Mucosa of descending colon (tissue), 3 donors: ENCODE measurements around the gene IFNLR1. TPM values are rescaled to one million over a fixed set of nuclear protein-coding genes. Genes with fewer than 3 reads are reported as not detected.

Experiments
- ATAC-seq: fragments of 200-7000 bp; cut with Tn5 transposase; one replicate; pipeline ENCODE4 v1.9.1; 2020; ENCODE audit warnings: mild to moderate bottlenecking, moderate library complexity
- DNase-seq, 3 donors: peaks; one replicate each; pipeline ENCODE4 v3.0.0-alpha.2; 2020
- H3K36me3 ChIP-seq: fragments of 200-600 bp; one replicate; pipeline ENCODE4 v1.8.0; 2021; ENCODE audit warnings: low read depth, mild to moderate bottlenecking
- H3K4me1 ChIP-seq: fragments of 200-600 bp; one replicate; pipeline ENCODE4 v1.8.0; 2021; ENCODE audit warnings: low read depth, mild to moderate bottlenecking
- H3K4me3 ChIP-seq: fragments of 200-600 bp; one replicate; pipeline ENCODE4 v1.8.0; 2021; ENCODE audit warnings: mild to moderate bottlenecking
- H3K9me3 ChIP-seq: fragments of 200-600 bp; one replicate; pipeline ENCODE4 v1.8.0; 2021; ENCODE audit warnings: mild to moderate bottlenecking
- intact Hi-C, 2 donors: fragments of 100-400 bp; cut with DNase I in 1 of 2; cut with micrococcal nuclease in 1 of 2; formaldehyde crosslinking; loops; one replicate each; pipeline versions ENCODE4 v1.11.0 to v1.11.1; 2022; cut with DNase I, micrococcal nuclease
- total RNA-seq, 3 donors: library from RNA; stranded (reverse); fragmentation: NEBNext Ultra II Directional in 2 of 3; extraction: Animal tissue kit (Norgen Biotek cat#: 25700) in 2 of 3; gene quantifications; one replicate each; pipeline versions ENCODE4 v1.2.1 to v1.2.4, GENCODE V29; 2021 to 2023
- TF ChIP-seq, protein P1 (sequence below): fragments of 200-600 bp; IDR thresholded peaks from one replicate; pipeline ENCODE4 v1.8.0; 2022; ENCODE audit warnings: antibody characterized with exemption, mild to moderate bottlenecking
- donor health status: DM: no; HTN: no; CAD: no; lungs with moderate emphysema.
- donor health status: DM: no; HTN: no; CAD: no.
- donor health status: DM: no; HTN: yes; CAD: no.

The IFNLR1 gene
- total RNA-seq, 3 donors from 2014 or later: 5.3 to 24.0 (median 18.8) TPM

DNA sequence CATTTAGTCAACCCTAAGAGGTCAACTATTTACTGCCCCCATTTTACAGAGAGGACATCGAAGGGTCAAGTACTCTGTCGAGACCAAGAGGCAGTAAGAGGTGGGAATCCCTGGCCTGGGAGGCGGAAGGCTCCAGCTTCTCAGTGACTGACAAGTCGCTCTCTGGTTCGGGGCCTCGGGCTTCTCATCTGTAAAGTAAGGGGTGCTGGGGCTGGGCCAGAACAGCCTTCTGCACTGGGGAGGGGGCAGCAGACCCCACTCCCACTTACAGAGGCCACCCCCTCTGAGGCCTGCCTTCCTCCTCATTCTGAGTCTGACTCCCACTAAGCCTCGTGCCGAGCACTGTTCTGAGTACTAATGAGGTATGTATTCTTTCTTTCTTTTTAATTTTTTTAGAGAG lies 17.0 kb upstream of the IFNLR1 start:
- TF ChIP-seq, protein P1, sequence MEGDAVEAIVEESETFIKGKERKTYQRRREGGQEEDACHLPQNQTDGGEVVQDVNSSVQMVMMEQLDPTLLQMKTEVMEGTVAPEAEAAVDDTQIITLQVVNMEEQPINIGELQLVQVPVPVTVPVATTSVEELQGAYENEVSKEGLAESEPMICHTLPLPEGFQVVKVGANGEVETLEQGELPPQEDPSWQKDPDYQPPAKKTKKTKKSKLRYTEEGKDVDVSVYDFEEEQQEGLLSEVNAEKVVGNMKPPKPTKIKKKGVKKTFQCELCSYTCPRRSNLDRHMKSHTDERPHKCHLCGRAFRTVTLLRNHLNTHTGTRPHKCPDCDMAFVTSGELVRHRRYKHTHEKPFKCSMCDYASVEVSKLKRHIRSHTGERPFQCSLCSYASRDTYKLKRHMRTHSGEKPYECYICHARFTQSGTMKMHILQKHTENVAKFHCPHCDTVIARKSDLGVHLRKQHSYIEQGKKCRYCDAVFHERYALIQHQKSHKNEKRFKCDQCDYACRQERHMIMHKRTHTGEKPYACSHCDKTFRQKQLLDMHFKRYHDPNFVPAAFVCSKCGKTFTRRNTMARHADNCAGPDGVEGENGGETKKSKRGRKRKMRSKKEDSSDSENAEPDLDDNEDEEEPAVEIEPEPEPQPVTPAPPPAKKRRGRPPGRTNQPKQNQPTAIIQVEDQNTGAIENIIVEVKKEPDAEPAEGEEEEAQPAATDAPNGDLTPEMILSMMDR: no peak
- DNase-seq: no peak
- peaks cover 7% of the 10 kb centered on the region for H3K4me1 ChIP-seq
- H3K9me3 ChIP-seq: no peaks in the 10 kb centered on the region
- no peak overlapping the region for H3K4me3 ChIP-seq
- intact Hi-C loops: loop anchor here in 1 of 2 donors (5.0 kb wide), 1 partner anchor 188 kb away; no protein-coding TSS in a partner anchor
- no peak for ATAC-seq
- H3K36me3 ChIP-seq: no peaks in the 10 kb centered on the region

GRCh38 chr1:24203404-24203803 lies 16.3 kb upstream of the IFNLR1 start:
- no peak for ATAC-seq
- no peaks in the 10 kb centered on the region for H3K9me3 ChIP-seq
- H3K4me3 ChIP-seq: no peak overlapping the region
- TF ChIP-seq, protein P1: no peak
- no peaks in the 10 kb centered on the region for H3K36me3 ChIP-seq
- peak in 1 of 3 donors; percentile 61 for DNase-seq
- peaks cover 8% of the 10 kb centered on the region for H3K4me1 ChIP-seq
- intact Hi-C loops: loop anchor here in 1 of 2 donors (5.0 kb wide), 1 partner anchor 189 kb away; no protein-coding TSS in a partner anchor

DNA sequence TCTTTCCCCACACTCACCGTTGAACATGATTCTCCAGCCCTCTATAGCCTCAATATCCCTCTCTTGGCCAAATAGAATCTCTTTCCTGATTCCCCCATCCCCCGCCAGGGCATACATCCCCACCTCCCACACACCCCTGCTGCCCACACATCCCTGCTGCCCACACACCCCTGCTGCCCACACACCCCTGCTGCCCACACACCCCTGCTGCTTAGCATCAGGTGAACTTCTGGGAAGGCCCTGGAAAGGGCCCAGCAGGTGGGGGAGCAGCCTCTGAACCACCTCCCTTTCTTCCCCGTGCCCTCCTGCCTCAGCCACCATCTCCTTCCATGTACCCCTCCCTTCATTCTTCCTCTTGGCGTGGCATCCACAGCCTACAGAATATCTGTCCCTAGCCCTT lies 15.9 kb upstream of the IFNLR1 start:
- Histone ChIP-seq H3K9me3 (no peaks in the 10 kb centered on the region), H3K4me3 (no peak overlapping the region), H3K36me3 (no peaks in the 10 kb centered on the region), H3K4me1 (peaks cover 11% of the 10 kb centered on the region)
- ATAC-seq: no peak
- intact Hi-C loops: loop anchor here in 1 of 2 donors (5.0 kb wide), 1 partner anchor 189 kb away; no protein-coding TSS in a partner anchor
- TF ChIP-seq, protein P1: no peak
- no peak for DNase-seq

GRCh38 chr1:24202556-24202955 lies 15.5 kb upstream of the IFNLR1 start:
- Histone ChIP-seq H3K36me3 (no peaks in the 10 kb centered on the region), H3K4me3 (no peak overlapping the region), H3K9me3 (no peaks in the 10 kb centered on the region), H3K4me1 (peaks cover 11% of the 10 kb centered on the region)
- TF ChIP-seq, protein P1: no peak
- DNase-seq (no peak), ATAC-seq (no peak)
- intact Hi-C loops: loop anchor here in 1 of 2 donors (5.0 kb wide), 1 partner anchor 190 kb away; no protein-coding TSS in a partner anchor

GRCh38 chr1:24201941-24202440 lies 14.9 kb upstream of the IFNLR1 start:
- peak; percentile 89 for ATAC-seq
- Histone ChIP-seq H3K4me1 (peaks cover 11% of the 10 kb centered on the region), H3K4me3 (no peak overlapping the region), H3K9me3 (no peaks in the 10 kb centered on the region), H3K36me3 (no peaks in the 10 kb centered on the region)
- intact Hi-C loops: loop anchor here in 1 of 2 donors (5.0 kb wide), 1 partner anchor 190 kb away; no protein-coding TSS in a partner anchor
- TF ChIP-seq, protein P1: peak; percentile 57
- DNase-seq: peak; percentile 65 to 98 (median 81)
